ENCODE results near the gene MAGEB6.
A peak's percentile ranks its signal among the peaks of the same experiment; 100 is the strongest.
"Not testable (repeated sequence)": the region's sequence is repeated elsewhere in the genome, so short reads cannot be mapped to it uniquely, and the experiment has no call there.

Gene MAGEB6

GRCh38 chrX:26192204-26192603 is at the start of gene MAGEB6:
TSS of gene MAGEB6 (plus strand) at chrX:26192440. CDS start at chrX:26193847, 1,407 bp downstream.
- no peak for FAIRE-seq

- FAIRE-seq, result no peak
These were observed 46.2 kb upstream of the MAGEB6 start for GRCh38 chrX:26146024-26146423.

GRCh38 chrX:26160301-26160700 is 31.9 kb upstream of the MAGEB6 start, which contains the start of gene MAGEB6B:
TSS of gene MAGEB6B (plus strand) at chrX:26160601. CDS start at chrX:26160601, 0 bp downstream.
- FAIRE-seq, result no peak

- FAIRE-seq, result no peak
These were observed 11.3 kb downstream of the MAGEB6 start for GRCh38 chrX:26203561-26203960.

- not testable (repeated sequence) for FAIRE-seq
These were observed 12.5 kb downstream of the MAGEB6 start for GRCh38 chrX:26204717-26205116.

GRCh38 chrX:26208012-26208411 is 15.8 kb downstream of the MAGEB6 start:
- no peak for FAIRE-seq

GRCh38 chrX:26215869-26216268 is 23.6 kb downstream of the MAGEB6 start, which contains the start of gene MAGEB5:
TSS of gene MAGEB5 (plus strand) at chrX:26216169. CDS start at chrX:26217302, 1,133 bp downstream.
- no peak for FAIRE-seq

GRCh38 chrX:26219351-26219750 is 27.1 kb downstream of the MAGEB6 start:
- no peak for FAIRE-seq

- FAIRE-seq, result peak; percentile 92
These were observed 41.9 kb downstream of the MAGEB6 start for GRCh38 chrX:26234177-26234576.
